ENCODE measurements around the gene WIPF3. TPM values are rescaled to one million over a fixed set of nuclear protein-coding genes. Genes with fewer than 3 reads are reported as not detected.

The WIPF3 gene
- total and polyA plus RNA-seq, 5 donors: 1.8 to 4.4 (median 2.8) TPM

GRCh38 chr7:29935111-29935510 is 128.8 kb downstream of the WIPF3 start:
- DNase-seq (no peak), ATAC-seq (no peak)
- Histone ChIP-seq H3K9me3 (ENCODE audit: control insufficient read depth, low read length) (no peaks in the 10 kb centered on the region), H3K4me3 (ENCODE audit: low read length) (no peak overlapping the region), H3K4me1 (ENCODE audit: control insufficient read depth, insufficient read depth, low read length) (no peaks in the 10 kb centered on the region), H3K27me3 (ENCODE audit: control insufficient read depth, insufficient read depth) (no peaks in the 10 kb centered on the region), H3K27ac (ENCODE audit: low read length) (no peak overlapping the region)
- intact Hi-C loops (cut with DNase I): no loop called here
- 89% methylated on average over 2 of the region's 2 CpGs for WGBS

- DNase-seq (no peak), ATAC-seq (no peak)
- 93% methylated on average over 3 of the region's 3 CpGs for WGBS
- H3K4me3 ChIP-seq (ENCODE audit: low read length): no peak overlapping the region
- H3K27me3 ChIP-seq (ENCODE audit: control insufficient read depth, insufficient read depth): no peaks in the 10 kb centered on the region
- intact Hi-C loops (cut with DNase I): no loop called here
- no peaks in the 10 kb centered on the region for H3K4me1 ChIP-seq (ENCODE audit: control insufficient read depth, insufficient read depth, low read length)
- no peak overlapping the region for H3K27ac ChIP-seq (ENCODE audit: low read length)
- no peaks in the 10 kb centered on the region for H3K9me3 ChIP-seq (ENCODE audit: control insufficient read depth, low read length)
Measured at GRCh38 chr7:29937132-29937531, 130.8 kb downstream of the WIPF3 start.

GRCh38 chr7:29940199-29940598 is 133.9 kb downstream of the WIPF3 start:
- over 99% methylated on average over 2 of the region's 2 CpGs for WGBS
- no peak for ATAC-seq
- no peak overlapping the region for H3K4me3 ChIP-seq (ENCODE audit: low read length)
- no peaks in the 10 kb centered on the region for H3K9me3 ChIP-seq (ENCODE audit: control insufficient read depth, low read length)
- intact Hi-C loops (cut with DNase I): loop anchor here in 1 of 4 donors (10.0 kb wide), 1 partner anchor 125 kb away; no protein-coding TSS in a partner anchor
- no peaks in the 10 kb centered on the region for H3K4me1 ChIP-seq (ENCODE audit: control insufficient read depth, insufficient read depth, low read length)
- no peak overlapping the region for H3K27ac ChIP-seq (ENCODE audit: low read length)
- no peak for DNase-seq
- H3K27me3 ChIP-seq (ENCODE audit: control insufficient read depth, insufficient read depth): no peaks in the 10 kb centered on the region

GRCh38 chr7:29945259-29945809 is 139.0 kb downstream of the WIPF3 start:
- intact Hi-C loops (cut with DNase I): loop anchor here in 1 of 4 donors (10.0 kb wide), 1 partner anchor 119 kb away; no protein-coding TSS in a partner anchor
- no peak for DNase-seq
- 91% methylated on average over 4 of the region's 4 CpGs for WGBS
- Histone ChIP-seq H3K9me3 (ENCODE audit: control insufficient read depth, low read length) (no peaks in the 10 kb centered on the region), H3K27me3 (ENCODE audit: control insufficient read depth, insufficient read depth) (no peaks in the 10 kb centered on the region), H3K27ac (ENCODE audit: low read length) (no peak overlapping the region), H3K4me3 (ENCODE audit: low read length) (no peak overlapping the region), H3K4me1 (ENCODE audit: control insufficient read depth, insufficient read depth, low read length) (no peaks in the 10 kb centered on the region)
- ATAC-seq: no peak

GRCh38 chr7:29946428-29947186 is 140.3 kb downstream of the WIPF3 start:
- Histone ChIP-seq H3K27me3 (ENCODE audit: control insufficient read depth, insufficient read depth) (no peaks in the 10 kb centered on the region), H3K9me3 (ENCODE audit: control insufficient read depth, low read length) (no peaks in the 10 kb centered on the region), H3K4me1 (ENCODE audit: control insufficient read depth, insufficient read depth, low read length) (no peaks in the 10 kb centered on the region), H3K4me3 (ENCODE audit: low read length) (no peak overlapping the region), H3K27ac (ENCODE audit: low read length) (no peak overlapping the region)
- ATAC-seq (peak; percentile 38 to 56), DNase-seq (peak; percentile 44 to 79 (median 76))
- 75% methylated on average over 5 of the region's 5 CpGs for WGBS
- intact Hi-C loops (cut with DNase I): loop anchor here in 1 of 4 donors (10.0 kb wide), 1 partner anchor 118 kb away; no protein-coding TSS in a partner anchor

GRCh38 chr7:29948587-29948986 is 142.3 kb downstream of the WIPF3 start:
- Histone ChIP-seq H3K4me3 (ENCODE audit: low read length) (no peak overlapping the region), H3K9me3 (ENCODE audit: control insufficient read depth, low read length) (no peaks in the 10 kb centered on the region), H3K4me1 (ENCODE audit: control insufficient read depth, insufficient read depth, low read length) (no peaks in the 10 kb centered on the region), H3K27me3 (ENCODE audit: control insufficient read depth, insufficient read depth) (no peaks in the 10 kb centered on the region), H3K27ac (ENCODE audit: low read length) (no peak overlapping the region)
- no peak for DNase-seq
- no peak for ATAC-seq
- intact Hi-C loops (cut with DNase I): loop anchor here in 1 of 4 donors (10.0 kb wide), 1 partner anchor 116 kb away; no protein-coding TSS in a partner anchor
- 82% methylated on average over 2 of the region's 2 CpGs for WGBS

- Histone ChIP-seq H3K9me3 (ENCODE audit: control insufficient read depth, low read length) (no peaks in the 10 kb centered on the region), H3K27me3 (ENCODE audit: control insufficient read depth, insufficient read depth) (no peaks in the 10 kb centered on the region), H3K4me1 (ENCODE audit: control insufficient read depth, insufficient read depth, low read length) (no peaks in the 10 kb centered on the region), H3K4me3 (ENCODE audit: low read length) (no peak overlapping the region), H3K27ac (ENCODE audit: low read length) (no peak overlapping the region)
- WGBS: 94% methylated on average over 8 of the region's 8 CpGs
- no peak for DNase-seq
- ATAC-seq: no peak
- intact Hi-C loops (cut with DNase I): no loop called here
Measured at GRCh38 chr7:29950480-29950879, 144.2 kb downstream of the WIPF3 start.

- 93% methylated on average over 8 of the region's 8 CpGs for WGBS
- no peaks in the 10 kb centered on the region for H3K27me3 ChIP-seq (ENCODE audit: control insufficient read depth, insufficient read depth)
- no peak overlapping the region for H3K27ac ChIP-seq (ENCODE audit: low read length)
- no peak overlapping the region for H3K4me3 ChIP-seq (ENCODE audit: low read length)
- ATAC-seq (no peak), DNase-seq (no peak)
- intact Hi-C loops (cut with DNase I): no loop called here
- H3K9me3 ChIP-seq (ENCODE audit: control insufficient read depth, low read length): no peaks in the 10 kb centered on the region
- H3K4me1 ChIP-seq (ENCODE audit: control insufficient read depth, insufficient read depth, low read length): no peaks in the 10 kb centered on the region
Measured at GRCh38 chr7:29951206-29951605, 144.9 kb downstream of the WIPF3 start.

GRCh38 chr7:29953726-29954347 is 147.5 kb downstream of the WIPF3 start:
- DNase-seq (no peak), ATAC-seq (peak; percentile 48 to 53)
- intact Hi-C loops (cut with DNase I): no loop called here
- 61% methylated on average over 4 of the region's 4 CpGs for WGBS
- no peak overlapping the region for H3K4me3 ChIP-seq (ENCODE audit: low read length)
- H3K9me3 ChIP-seq (ENCODE audit: control insufficient read depth, low read length): no peaks in the 10 kb centered on the region
- H3K27ac ChIP-seq (ENCODE audit: low read length): no peak overlapping the region
- no peaks in the 10 kb centered on the region for H3K27me3 ChIP-seq (ENCODE audit: control insufficient read depth, insufficient read depth)
- no peaks in the 10 kb centered on the region for H3K4me1 ChIP-seq (ENCODE audit: control insufficient read depth, insufficient read depth, low read length)

- Histone ChIP-seq H3K4me1 (ENCODE audit: control insufficient read depth, insufficient read depth, low read length) (no peaks in the 10 kb centered on the region), H3K27ac (ENCODE audit: low read length) (no peak overlapping the region), H3K27me3 (ENCODE audit: control insufficient read depth, insufficient read depth) (no peaks in the 10 kb centered on the region), H3K9me3 (ENCODE audit: control insufficient read depth, low read length) (no peaks in the 10 kb centered on the region), H3K4me3 (ENCODE audit: low read length) (no peak overlapping the region)
- no peak for ATAC-seq
- DNase-seq: no peak
- WGBS: 81% methylated on average over 7 of the region's 7 CpGs
- intact Hi-C loops (cut with DNase I): no loop called here
Measured at GRCh38 chr7:29955075-29955792, 148.9 kb downstream of the WIPF3 start.

Data from right cardiac atrium (tissue), 5 donors.